Putamen (tissue), 1 donor: ENCODE measurements around the gene TPRKB.
"Not testable (repeated sequence)": the region's sequence is repeated elsewhere in the genome, so short reads cannot be mapped to it uniquely, and the experiment has no call there.

Source experiments
- DNase-seq: peaks from one replicate; pipeline ENCODE4 v3.0.0-alpha.2; 2016; ENCODE audit warnings: low spot score

TPRKB gene

GRCh38 chr2:73700131-73700611 lies 37.0 kb downstream of the TPRKB start:
- DNase-seq: no peak

DNA sequence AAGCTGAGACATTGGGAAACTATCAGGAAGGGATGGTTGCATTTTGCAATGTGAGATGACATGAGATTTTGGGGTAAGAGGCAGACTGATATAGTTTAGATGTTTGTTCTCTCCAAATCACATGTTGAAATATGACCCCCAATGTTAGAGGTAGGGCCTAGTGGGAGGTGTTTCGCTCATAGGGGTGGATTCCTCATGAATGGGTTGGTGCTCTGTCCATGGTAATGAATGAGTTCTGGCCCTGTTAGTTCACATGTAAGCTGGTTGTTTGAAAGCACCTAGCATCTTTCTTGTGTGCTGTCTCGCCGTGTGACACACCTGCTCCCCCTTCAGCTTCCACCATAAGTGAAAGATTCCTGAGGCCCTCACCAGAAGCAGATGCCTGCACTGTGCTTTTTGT lies 37.7 kb downstream of the TPRKB start:
- no peak for DNase-seq

DNA sequence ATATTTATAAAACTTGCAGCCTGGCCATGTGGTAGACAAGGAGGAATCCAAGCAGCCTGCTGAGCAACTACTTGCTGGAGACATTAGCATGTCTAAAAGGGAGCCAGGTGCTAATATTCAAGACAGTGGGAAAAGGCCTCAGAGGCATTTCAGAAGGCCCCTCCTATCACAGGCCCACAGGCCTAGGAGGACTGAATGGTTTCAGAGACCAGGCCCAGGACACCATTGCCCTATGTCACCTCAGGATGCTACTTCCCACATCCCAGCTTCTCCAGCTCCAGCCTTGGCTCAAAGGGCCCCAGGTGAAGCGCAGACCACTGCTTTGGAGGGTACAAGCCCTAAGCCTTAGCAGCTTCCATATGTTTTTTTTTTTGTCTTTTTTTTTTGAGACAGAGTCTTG lies 39.0 kb downstream of the TPRKB start:
- DNase-seq: no peak

GRCh38 chr2:73697606-73698005 lies 39.5 kb downstream of the TPRKB start:
- DNase-seq: no peak

DNA sequence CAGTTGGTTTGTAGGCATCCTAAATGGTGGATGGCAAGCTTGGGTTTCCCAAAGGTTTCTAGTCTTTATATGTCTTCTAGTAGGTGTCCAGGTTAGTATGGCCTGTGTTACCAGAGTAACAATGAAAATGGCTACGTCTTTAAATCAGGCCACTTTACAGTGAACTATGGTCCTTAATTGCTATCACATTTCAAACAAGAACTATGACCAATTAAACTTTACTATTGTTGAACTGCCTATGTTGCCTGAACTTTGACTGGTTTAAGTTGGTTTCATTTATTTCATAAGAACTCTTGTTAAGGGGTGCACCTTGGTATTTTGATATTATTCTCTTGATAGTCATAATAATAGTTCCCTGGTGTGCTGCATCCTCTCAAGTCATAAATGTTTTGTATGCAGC lies 40.2 kb downstream of the TPRKB start:
- DNase-seq: not testable (repeated sequence)

GRCh38 chr2:73696521-73696920 lies 40.6 kb downstream of the TPRKB start:
- not testable (repeated sequence) for DNase-seq

- DNase-seq: not testable (repeated sequence)
Observed at GRCh38 chr2:73690372-73691088, 46.6 kb downstream of the TPRKB start.

GRCh38 chr2:73688494-73688893 lies 48.7 kb downstream of the TPRKB start:
- DNase-seq: not testable (repeated sequence)

DNA sequence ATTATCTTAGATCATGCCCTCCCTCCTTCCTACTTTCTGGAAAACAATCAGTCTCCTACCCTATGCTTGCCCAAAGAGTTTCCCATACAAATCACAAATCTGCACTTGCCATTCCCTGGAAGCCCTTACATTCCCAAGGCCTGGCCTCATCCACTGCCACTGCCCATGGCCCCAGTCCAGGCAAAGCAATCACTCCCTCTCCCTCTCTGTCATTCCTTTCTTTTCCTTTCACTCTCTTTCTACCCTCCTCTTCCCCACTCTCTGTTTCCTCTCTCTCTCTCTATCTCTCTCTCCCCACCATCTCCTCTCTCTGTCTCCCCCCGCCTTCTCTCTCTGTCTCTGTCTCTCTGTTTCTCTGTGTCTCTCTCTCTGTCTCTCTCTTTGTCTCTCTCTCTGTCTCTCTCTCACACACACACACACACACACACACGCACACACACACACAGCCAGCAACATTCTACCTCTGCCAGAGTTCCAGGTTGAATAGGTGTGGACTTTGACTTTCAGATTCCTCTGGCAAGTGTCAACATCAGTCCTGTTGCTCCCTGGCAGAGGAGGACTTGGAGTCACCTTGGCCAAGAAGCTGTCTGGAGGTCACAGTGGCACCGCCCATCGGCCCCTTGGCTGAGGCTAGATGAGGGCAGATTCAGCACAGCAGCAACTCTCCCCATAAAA lies 51.2 kb downstream of the TPRKB start:
- no peak for DNase-seq

DNA sequence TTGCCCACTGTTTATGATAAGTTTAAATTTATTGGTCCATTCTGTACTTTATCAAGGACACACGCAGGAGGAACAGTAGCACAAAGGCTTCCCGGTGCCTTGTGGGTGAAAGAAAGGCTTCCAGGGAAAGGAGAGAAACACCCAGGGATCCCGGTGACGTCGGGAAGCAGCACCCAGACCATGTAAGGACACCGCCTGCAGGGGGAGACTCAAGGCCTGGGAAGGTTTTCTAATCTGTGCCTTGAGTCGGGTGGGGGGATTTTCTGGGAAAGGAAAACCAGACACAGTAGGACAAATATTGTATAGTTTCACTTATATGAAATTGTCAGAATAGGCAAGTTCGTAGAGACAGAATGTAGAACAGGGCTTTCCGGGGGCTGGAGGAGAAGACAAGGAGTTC lies 52.2 kb downstream of the TPRKB start:
- DNase-seq: not testable (repeated sequence)

GRCh38 chr2:73684325-73684724 lies 52.8 kb downstream of the TPRKB start:
- not testable (repeated sequence) for DNase-seq

DNA sequence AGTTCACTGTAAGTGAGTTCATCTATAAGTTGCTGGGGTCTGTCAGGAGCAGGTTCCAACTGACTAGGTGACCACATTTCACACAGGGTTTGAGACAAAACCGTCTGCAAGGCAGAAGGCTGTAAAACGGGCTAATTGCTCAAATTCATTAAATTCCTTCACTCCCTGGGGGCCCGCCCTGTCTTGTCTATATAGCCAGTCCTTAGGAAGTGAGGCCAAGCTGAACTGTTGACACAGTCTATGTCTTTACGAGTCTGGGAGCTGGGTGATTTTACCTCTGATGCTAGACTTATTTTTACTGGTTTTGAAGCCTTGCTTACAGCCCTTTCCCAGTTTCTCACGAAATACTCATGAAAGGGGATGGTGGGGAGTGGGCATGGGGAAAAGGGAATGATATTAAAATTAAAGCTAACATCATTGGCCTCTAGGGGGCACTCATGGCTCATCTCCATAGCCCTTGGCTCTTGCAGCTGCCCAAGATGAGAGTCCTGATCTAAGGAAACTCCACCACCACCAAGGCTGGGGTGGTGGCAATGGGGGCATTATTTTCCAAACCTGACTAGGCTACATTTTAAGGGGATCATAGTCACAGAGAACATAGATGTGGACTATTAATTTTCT lies 57.1 kb downstream of the TPRKB start:
- DNase-seq: not testable (repeated sequence)
